HTR-8/SVneo (cell line): ENCODE measurements around the gene LFNG.
"Not testable (repeated sequence)": the region's sequence is repeated elsewhere in the genome, so short reads cannot be mapped to it uniquely, and the experiment has no call there.

ENCODE experiments used
- DNase-seq: peaks from one replicate; pipeline ENCODE4 v3.0.0; 2011; ENCODE audit warnings: low spot score, mixed read lengths; ENCODE audit not compliant: insufficient read length
- FAIRE-seq: peaks from 2 replicates; lab custom pipeline; 2011; peaks lifted over from hg19 to GRCh38; lab: Jason Lieb, UNC

The LFNG gene

DNA sequence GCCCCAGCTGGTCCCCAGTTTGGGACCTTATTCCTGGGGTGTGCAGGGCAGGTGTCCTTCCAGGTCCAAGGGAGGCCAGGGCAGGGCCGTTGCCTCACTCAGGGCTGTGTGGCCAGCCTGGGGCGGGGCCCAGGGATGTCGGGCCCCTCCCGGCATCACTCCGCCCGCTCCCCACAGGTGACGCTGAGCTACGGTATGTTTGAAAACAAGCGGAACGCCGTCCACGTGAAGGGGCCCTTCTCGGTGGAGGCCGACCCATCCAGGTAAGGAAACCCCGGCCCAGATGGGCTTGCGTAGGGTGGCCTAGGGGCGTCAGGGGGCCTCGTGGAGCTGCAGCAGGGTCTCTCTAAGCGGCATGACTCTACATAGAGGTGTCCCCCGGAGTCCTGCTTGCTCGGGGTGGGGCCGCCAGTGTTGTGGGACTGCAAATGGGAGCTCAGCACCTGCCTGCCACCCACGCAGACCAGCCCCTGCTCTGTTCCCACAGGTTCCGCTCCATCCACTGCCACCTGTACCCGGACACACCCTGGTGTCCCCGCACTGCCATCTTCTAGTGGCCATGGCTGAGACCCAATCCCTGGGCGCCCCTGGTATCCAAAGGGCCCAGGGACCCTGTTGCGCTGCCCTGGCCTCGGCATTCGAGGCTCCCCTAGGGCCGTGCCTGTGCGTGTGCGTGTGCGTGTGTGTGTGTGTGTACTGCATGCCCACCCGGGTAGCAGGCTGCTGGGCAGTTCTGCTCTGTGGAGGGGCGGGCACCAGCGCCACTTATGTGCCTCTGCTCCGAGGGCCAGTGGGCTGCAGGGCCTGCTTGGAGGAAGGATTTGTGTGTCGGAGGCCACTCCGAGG is 7.3 kb downstream of the LFNG start:
- DNase-seq (no peak), FAIRE-seq (peak; percentile 94)

DNA sequence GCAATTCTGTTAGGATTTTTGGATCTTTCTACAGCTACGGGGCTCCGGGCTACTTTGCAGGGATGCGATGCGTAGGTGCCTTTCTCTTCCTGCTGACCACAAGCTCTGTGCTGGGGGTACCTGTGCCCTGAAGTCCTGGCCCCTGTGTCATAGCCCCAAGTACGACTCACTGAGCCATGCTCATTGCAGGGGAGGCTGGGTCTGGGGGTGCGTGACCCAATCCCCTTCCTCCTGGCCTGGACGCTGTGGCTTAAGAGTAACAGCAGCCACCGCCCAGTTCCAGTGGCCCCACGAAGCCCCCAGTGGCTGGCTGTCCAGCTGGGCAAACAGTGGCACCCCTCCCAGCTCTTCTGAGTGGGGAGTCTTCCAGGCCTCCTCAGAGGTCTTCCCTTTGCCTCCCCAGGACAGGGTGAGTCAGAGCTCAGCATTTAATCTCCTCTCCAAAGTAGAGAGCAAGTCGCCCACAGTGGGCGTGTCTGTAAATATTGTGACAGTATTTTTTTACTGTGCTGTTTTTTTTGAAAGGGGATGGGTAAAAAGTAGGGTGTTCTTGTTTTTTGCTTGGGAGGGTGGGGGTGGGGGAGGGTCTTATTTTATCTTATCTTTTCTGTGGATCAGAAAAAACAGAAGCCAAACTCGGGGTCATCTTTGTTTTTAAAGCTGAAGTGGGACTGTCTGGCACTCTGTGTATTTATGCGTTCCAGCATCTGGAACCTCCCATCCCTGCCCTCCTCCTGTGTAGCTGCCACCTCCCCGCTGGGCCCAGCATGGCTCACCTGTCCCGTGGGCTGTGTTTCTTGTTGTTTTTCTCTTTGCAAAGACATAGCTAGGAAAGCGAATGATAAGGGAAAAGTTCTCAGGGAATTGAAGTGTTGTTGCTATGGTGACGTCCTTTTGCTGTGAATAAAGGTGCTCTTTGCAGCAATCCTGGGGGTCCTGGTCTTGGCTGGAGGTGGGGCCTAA is 8.2 kb downstream of the LFNG start:
- DNase-seq (peak; percentile 75), FAIRE-seq (peak; percentile 31)

DNA sequence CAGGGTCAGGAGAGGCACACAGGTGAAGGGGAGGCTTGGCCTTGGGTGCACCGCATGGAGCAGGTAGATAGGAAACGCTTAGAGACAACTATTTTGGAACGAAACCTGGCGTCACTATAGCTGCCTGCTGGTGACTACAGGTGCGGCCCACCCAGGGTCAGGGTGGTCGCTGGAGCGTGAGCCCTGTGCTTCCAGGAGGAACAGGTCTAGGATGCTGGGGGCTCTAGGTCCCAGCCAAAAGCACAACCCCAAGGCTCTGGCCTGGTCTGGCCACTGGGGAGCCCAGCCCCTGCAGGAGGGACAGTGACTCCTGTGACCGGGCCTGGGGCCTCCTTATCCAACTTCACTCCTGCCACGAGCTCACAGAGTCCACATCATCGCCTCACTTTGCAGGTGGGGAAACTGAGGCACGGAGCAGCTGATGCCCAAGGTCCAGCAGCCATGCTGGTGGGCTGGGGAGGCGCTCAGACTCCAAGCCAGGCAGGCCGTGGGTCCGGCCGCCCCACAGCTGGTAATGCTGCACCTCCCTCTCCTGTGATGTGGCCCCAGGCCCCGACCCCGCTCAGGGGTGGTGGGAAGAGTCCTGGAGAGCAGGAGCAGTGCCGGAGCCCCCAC is 9.0 kb downstream of the LFNG start:
- DNase-seq (no peak), FAIRE-seq (no peak)

- DNase-seq (peak; percentile 87), FAIRE-seq (peak; percentile 88)
Measured at GRCh38 chr7:2529161-2530070, 9.8 kb downstream of the LFNG start.

- FAIRE-seq: peak; percentile 86
- no peak for DNase-seq
Measured at GRCh38 chr7:2530071-2530987, 10.8 kb downstream of the LFNG start.

DNA sequence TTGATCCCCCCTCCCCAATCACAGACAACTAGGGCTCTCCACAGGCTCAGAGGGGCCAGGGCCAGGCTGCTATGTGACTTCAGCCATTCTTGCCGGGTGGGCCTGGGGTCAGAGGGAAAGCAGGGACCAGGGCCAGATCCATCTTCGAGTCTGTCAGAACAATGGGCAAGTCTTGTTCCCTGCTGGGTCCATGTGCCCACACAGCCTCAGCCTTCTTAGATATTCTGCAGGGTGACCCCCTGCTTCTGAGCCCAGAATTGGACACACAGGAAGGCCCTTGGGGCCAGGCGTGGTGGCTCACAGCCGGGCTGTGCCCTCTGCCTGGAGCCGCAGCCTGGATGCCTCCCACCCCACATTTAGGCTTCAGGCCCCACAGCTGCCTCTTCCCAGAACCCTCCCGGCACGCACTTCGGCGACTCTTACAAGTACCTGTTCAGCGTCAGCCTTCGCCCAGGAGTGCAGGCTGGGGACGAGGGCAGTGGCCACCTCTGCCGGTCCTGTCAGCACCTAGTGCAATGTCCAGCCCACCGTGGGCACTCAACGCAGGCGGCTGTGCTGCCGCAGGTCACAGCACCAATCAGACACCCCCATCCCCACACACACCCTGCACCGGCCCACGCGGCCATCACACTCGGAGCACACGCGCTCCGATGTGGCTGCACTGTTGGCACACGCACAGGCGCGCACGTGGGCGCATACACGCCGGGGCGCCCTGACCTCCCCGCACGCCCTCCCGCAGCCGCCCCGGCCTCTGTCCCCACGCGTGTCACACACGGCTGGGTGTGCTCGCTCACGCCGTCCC is 11.6 kb downstream of the LFNG start:
- FAIRE-seq: peak; percentile 49
- DNase-seq: not testable (repeated sequence)

DNA sequence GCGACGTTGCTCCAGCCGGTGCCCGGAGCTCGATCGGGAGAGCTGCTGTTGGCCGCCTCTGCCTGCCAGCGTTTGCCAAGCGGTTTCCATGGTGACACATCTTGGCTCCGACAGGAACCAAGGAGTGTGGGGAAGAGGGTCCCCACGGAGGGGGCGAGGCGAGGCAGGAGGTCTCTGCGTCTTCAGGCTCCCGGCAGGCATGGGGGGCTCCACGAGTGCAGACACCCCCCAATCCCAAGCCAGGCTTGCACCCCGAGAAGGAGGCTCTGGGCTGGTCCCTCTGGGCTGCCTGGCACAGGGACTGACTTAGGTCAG is 12.2 kb downstream of the LFNG start:
- not testable (repeated sequence) for FAIRE-seq, DNase-seq

- not testable (repeated sequence) for DNase-seq
- peak; percentile 72 for FAIRE-seq
Measured at GRCh38 chr7:2532199-2532772, 12.7 kb downstream of the LFNG start.

GRCh38 chr7:2532816-2533215 is 13.2 kb downstream of the LFNG start:
- DNase-seq: not testable (repeated sequence)
- peak; percentile 85 for FAIRE-seq

- not testable (repeated sequence) for FAIRE-seq, DNase-seq
Measured at GRCh38 chr7:2533566-2533965, 14.0 kb downstream of the LFNG start.

GRCh38 chr7:2534214-2534613 is 14.6 kb downstream of the LFNG start:
- FAIRE-seq, DNase-seq: not testable (repeated sequence)

DNA sequence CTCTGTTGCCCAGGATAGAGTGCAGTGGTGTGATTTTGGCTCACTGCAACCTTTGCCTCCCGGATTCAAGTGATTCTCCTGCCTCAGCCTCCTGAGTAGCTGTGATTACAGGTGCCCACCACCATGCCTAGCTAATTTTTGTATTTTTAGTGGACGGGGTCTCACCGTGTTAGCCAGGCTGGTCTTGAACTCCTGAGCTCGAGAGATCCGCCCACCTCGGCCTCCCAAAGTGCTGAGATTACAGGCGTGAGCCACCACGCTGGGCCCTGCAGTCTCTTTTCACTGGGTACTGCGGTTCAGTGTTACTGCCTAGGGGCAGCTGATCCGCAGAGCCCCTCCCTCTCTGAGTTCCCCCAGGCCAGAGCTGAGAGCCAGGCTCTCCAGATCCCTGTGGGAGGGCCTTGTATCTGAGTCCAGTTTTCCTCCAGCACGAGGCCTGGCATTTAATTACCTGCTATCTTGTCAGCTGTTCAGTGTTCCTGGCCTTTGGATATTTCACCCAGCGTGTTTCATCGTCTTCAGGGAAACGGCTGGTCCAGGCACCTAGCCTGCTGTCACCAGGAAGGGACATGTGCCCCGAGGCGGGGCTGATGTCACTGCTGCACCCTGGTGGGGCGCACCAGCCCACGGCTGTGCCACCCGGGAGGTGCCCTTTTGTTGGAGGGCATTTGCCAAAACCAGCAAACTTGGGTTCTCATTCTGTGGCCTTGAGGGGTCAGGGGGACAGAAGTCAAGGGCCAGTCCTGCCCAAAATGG is 16.5 kb downstream of the LFNG start:
- FAIRE-seq, DNase-seq: not testable (repeated sequence)

- no peak for DNase-seq
- peak; percentile 20 for FAIRE-seq
Measured at GRCh38 chr7:2537981-2538851, 18.6 kb downstream of the LFNG start.

DNA sequence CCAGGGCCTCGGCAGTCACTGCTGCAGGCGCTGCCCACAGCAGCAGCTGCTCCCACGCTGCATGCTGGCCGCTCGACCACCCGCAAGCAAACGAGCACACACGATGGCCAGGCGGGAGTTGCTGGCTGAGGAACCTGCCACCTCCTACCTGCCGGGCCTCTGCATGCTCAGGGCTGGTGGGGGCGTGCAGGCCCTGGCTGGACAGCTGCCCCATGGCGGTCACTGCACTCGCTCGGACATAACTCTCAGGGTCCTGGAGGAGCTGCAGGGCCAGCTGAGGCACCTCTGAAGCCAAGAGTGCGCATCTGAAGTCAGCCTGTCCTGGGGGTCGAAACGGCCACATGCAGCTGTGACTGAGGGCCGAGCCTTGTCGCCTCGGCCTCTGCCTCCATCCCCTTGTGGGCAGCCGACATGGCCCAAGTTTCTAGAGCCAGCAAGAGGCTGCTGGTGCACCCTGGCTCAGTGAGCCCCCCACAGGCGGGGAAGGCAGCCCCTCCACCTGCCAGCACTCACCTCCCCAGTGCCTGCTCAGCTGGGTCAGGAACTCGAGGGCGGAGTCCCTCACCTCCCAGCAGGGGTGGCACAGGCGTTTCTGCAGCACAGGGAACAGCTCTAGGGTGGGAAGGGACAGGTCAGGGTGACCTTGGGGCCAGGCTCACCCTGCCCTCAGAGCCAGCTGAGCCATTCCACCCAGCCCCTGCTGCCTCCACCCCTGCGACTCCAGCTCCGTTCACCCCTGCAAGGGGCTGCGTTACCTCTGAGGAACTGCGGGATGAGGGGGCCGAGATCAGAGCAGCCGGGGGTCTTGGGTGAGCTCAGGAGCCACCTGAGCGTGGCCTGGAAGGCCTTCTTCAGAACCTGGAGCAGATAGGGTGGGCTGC is 19.7 kb downstream of the LFNG start:
- FAIRE-seq (peak; percentile 66), DNase-seq (no peak)

GRCh38 chr7:2540133-2540532 is 20.6 kb downstream of the LFNG start:
- no peak for DNase-seq
- FAIRE-seq: no peak
